HG03571 (cell line): Measurements from ENCODE around the gene RBL2.
"Not testable (repeated sequence)": the region's sequence is repeated elsewhere in the genome, so short reads cannot be mapped to it uniquely, and the experiment has no call there.

Experiments used
- ATAC-seq: cut with Tn5 transposase; IDR thresholded peaks from one replicate; pipeline ENCODE4 v1.9.1; 2021; ENCODE audit not compliant: unreplicated experiment

Gene RBL2

DNA sequence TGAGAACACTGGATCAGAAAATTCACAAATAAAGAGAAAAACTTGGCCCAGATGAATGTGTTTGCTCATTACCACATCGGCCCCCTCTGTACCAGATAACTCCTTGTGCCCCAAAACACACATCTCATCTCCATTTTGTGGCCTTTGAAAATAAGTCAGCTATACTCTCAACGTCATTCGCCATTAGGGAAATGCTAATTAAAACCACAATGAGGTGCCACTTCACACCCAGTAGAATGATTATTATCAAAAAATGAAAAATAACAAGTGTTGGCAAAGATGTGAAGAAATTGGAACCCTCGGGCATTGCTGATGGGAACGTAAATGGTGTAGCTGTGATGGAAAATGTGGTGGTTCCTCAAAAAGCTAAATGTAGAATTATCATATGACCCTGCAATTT lies 103.4 kb downstream of the RBL2 start:
- ATAC-seq, result no peak

DNA sequence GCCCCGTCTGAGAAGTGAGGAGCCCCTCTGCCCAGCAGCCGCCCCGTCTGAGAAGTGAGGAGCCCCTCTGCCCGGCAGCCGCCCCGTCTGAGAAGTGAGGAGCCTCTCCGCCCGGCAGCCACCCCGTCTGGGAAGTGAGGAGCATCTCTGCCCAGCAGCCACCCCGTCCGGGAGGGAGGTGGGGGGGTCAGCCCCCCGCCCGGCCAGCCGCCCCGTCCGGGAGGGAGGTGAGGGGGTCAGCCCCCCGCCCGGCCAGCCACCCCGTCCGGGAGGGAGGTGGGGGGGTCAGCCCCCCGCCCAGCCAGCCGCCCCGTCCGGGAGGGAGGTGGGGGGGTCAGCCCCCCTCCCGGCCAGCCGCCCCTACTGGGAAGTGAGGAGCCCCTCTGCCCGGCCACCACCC lies 105.1 kb downstream of the RBL2 start:
- ATAC-seq, result not testable (repeated sequence)

DNA sequence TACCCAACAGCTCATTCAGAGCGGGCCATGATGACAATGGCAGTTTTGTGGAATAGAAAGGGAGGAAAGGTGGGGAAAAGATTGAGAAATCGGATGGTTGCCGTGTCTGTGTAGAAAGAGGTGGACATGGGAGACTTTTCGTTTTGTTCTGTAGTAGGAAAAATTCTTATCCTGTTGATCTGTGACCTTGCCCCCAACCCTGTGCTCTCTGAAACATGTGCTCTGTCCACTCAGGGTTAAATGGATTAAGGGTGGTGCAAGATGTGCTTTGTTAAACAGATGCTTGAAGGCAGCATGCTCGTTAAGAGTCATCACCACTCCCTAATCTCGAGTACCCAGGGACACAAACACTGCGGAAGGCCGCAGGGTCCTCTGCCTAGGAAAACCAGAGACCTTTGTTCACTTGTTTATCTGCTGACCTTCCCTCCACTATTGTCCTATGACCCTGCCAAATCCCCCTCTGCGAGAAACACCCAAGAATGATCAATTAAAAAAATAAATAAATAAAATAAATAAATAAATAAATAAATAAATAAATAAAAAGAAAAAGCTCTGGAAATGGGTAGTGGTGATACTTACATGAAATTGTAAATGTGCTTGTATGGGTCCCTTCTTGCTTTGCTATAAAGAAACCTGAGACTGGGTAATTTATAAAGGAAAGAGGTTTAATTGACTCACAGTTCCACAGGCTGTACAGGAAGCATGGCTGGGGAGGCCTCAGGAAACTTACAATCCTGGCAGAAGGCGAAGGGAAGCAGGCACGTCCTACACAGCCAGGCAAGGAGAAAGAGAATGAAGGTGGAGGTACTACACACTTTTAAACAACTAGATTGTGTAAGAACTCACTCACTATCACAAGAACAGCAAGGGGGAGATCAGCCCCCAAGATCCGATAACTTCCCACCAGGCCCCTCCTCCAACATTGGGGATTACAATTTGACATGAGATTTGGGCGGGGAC lies 105.8 kb downstream of the RBL2 start:
- ATAC-seq, result not testable (repeated sequence)
